ENCODE measurements around the gene AKT1S1.
A peak's percentile ranks its signal among the peaks of the same experiment; 100 is the strongest.

- peak in 3 of 6 experiments; percentile 4 to 26 (median 12) for TF ChIP-seq CTCF (IDR thresholded peaks at IDR 0.05)
- peak in 3 of 4 donors; percentile 30 to 89 (median 33) for TF ChIP-seq POLR2A (IDR thresholded peaks at IDR 0.05)
Measured at GRCh38 chr19:49869484-49870308, 7.5 kb downstream of the AKT1S1 start.
